Measurements from ENCODE around the gene IRF2BPL. TPM values are rescaled to one million over a fixed set of nuclear protein-coding genes. Genes with fewer than 3 reads are reported as not detected.

Gene IRF2BPL
- polyA plus RNA-seq, 1 donor (not counting 4 experiments of a cell fraction or from before 2014, with no cell fraction given) = 5.6 TPM

GRCh38 chr14:77044783-77045237 lies 16.3 kb upstream of the IRF2BPL start:
- no peak overlapping the region for H2AFZ ChIP-seq (ENCODE audit: control insufficient read depth, low read length)
- peak overlapping the region; percentile 34 for H3K9ac ChIP-seq (ENCODE audit: control insufficient read depth, extremely low read depth, insufficient read depth, low read length)
- H3K27me3 ChIP-seq (ENCODE audit: control insufficient read depth, extremely low read depth, insufficient read depth, low read length) = no peaks in the 10 kb centered on the region
- no peak for TF ChIP-seq EZH2 (IDR thresholded peaks at IDR 0.05; ENCODE audit: low read length)
- TF ChIP-seq CTCF (optimal IDR thresholded peaks at IDR 0.05 in 1 of 3, IDR thresholded peaks at IDR 0.05 in 1 of 3, conservative IDR thresholded peaks at IDR 0.05 in 1 of 3; ENCODE audit: extremely low read depth in 1 of 3, insufficient read depth in 2 of 3, low read length in 3 of 3) = no peak
- H3K27ac ChIP-seq (ENCODE audit: control insufficient read depth, insufficient read depth, low read length) = peak overlapping the region; percentile 98
- H3K4me3 ChIP-seq (ENCODE audit: control insufficient read depth in 2 of 3, extremely low read depth in 1 of 3, insufficient read depth in 2 of 3, low read depth in 1 of 3, low read length in 3 of 3) = no peak overlapping the region
- dilution Hi-C loops (cut with MboI; ENCODE audit: extremely low pct_ligation_motif_present, low sequenced_read_pairs) = no loop called here
- H3K4me1 ChIP-seq (ENCODE audit: control insufficient read depth, extremely low read depth, insufficient read depth, low read length) = peaks cover 70% of the 10 kb centered on the region
- H3K79me2 ChIP-seq (ENCODE audit: control insufficient read depth, insufficient read depth, low read length) = no peaks in the 10 kb centered on the region
- no peaks in the 10 kb centered on the region for H4K20me1 ChIP-seq (ENCODE audit: control insufficient read depth, extremely low read depth, insufficient read depth, low read length)
- H3K36me3 ChIP-seq (ENCODE audit: control insufficient read depth in 2 of 2, extremely low read depth in 1 of 2, insufficient read depth in 2 of 2, low read length in 2 of 2) = no peaks in the 10 kb centered on the region
- peak overlapping the region; percentile 65 for H3K4me2 ChIP-seq (ENCODE audit: control insufficient read depth, extremely low read depth, insufficient read depth, low read depth, low read length)
- no peak for FAIRE-seq
- no peaks in the 10 kb centered on the region for H3K9me3 ChIP-seq (ENCODE audit: control insufficient read depth, low read depth, low read length)
- peaks cover 4% of the 10 kb centered on the region for H3K9me1 ChIP-seq (ENCODE audit: control insufficient read depth, extremely low read depth, insufficient read depth, low read length)
- DNase-seq (ENCODE audit: low read depth, low spot score) = no peak

GRCh38 chr14:77043984-77044485 lies 15.5 kb upstream of the IRF2BPL start:
- H3K9ac ChIP-seq (ENCODE audit: control insufficient read depth, extremely low read depth, insufficient read depth, low read length) = peak overlapping the region; percentile 82
- peak overlapping the region; percentile 87 for H3K4me2 ChIP-seq (ENCODE audit: control insufficient read depth, extremely low read depth, insufficient read depth, low read depth, low read length)
- H3K79me2 ChIP-seq (ENCODE audit: control insufficient read depth, insufficient read depth, low read length) = no peaks in the 10 kb centered on the region
- no peaks in the 10 kb centered on the region for H3K27me3 ChIP-seq (ENCODE audit: control insufficient read depth, extremely low read depth, insufficient read depth, low read length)
- DNase-seq (ENCODE audit: low read depth, low spot score) (no peak), FAIRE-seq (no peak)
- TF ChIP-seq CTCF (optimal IDR thresholded peaks at IDR 0.05 in 1 of 3, IDR thresholded peaks at IDR 0.05 in 1 of 3, conservative IDR thresholded peaks at IDR 0.05 in 1 of 3; ENCODE audit: extremely low read depth in 1 of 3, insufficient read depth in 2 of 3, low read length in 3 of 3) = no peak
- no peak for TF ChIP-seq EZH2 (IDR thresholded peaks at IDR 0.05; ENCODE audit: low read length)
- no peaks in the 10 kb centered on the region for H3K36me3 ChIP-seq (ENCODE audit: control insufficient read depth in 2 of 2, extremely low read depth in 1 of 2, insufficient read depth in 2 of 2, low read length in 2 of 2)
- H2AFZ ChIP-seq (ENCODE audit: control insufficient read depth, low read length) = no peak overlapping the region
- no peak overlapping the region for H3K4me3 ChIP-seq (ENCODE audit: control insufficient read depth in 2 of 3, extremely low read depth in 1 of 3, insufficient read depth in 2 of 3, low read depth in 1 of 3, low read length in 3 of 3)
- H3K4me1 ChIP-seq (ENCODE audit: control insufficient read depth, extremely low read depth, insufficient read depth, low read length) = peaks cover 78% of the 10 kb centered on the region
- no peaks in the 10 kb centered on the region for H4K20me1 ChIP-seq (ENCODE audit: control insufficient read depth, extremely low read depth, insufficient read depth, low read length)
- dilution Hi-C loops (cut with MboI; ENCODE audit: extremely low pct_ligation_motif_present, low sequenced_read_pairs) = no loop called here
- no peaks in the 10 kb centered on the region for H3K9me3 ChIP-seq (ENCODE audit: control insufficient read depth, low read depth, low read length)
- peak overlapping the region; percentile 98 for H3K27ac ChIP-seq (ENCODE audit: control insufficient read depth, insufficient read depth, low read length)
- H3K9me1 ChIP-seq (ENCODE audit: control insufficient read depth, extremely low read depth, insufficient read depth, low read length) = peaks cover 4% of the 10 kb centered on the region
